Aorta (tissue), 5 donors: ENCODE measurements around the gene CLIP1. TPM values are rescaled to one million over a fixed set of nuclear protein-coding genes. Genes with fewer than 3 reads are reported as not detected.
A peak's percentile ranks its signal among the peaks of the same experiment; 100 is the strongest.

Experiments
- ATAC-seq: fragments of 200-7000 bp; cut with Tn5 transposase; one replicate; pipeline ENCODE4 v1.9.1; 2022; ENCODE audit warnings: moderate library complexity; ENCODE audit not compliant: low FRiP score
- DNase-seq, 2 donors: peaks; one replicate each; pipeline ENCODE4 v3.0.0-alpha.2; 2020
- H3K27ac ChIP-seq, 2 donors: one replicate each; pipeline ENCODE4 v1.5.1; 2013; ENCODE audit warnings: low read length in 2 of 2, mild to moderate bottlenecking in 2 of 2, moderate library complexity in 2 of 2, control low read depth in 1 of 2, inconsistent platforms in 1 of 2, low read depth in 1 of 2
- H3K27me3 ChIP-seq, 2 donors: one replicate each; pipeline ENCODE4 v1.6.1; 2013; ENCODE audit warnings: control low read depth in 1 of 2, low read length in 1 of 2, mild to moderate bottlenecking in 1 of 2, moderate library complexity in 1 of 2; ENCODE audit not compliant: insufficient read depth in 2 of 2, control insufficient read depth in 1 of 2
- H3K36me3 ChIP-seq, 2 donors: one replicate each; pipeline ENCODE4 v1.6.1; 2013; ENCODE audit warnings: control low read depth in 1 of 2, low read length in 1 of 2, mild to moderate bottlenecking in 1 of 2; ENCODE audit not compliant: insufficient read depth in 2 of 2, control insufficient read depth in 1 of 2
- H3K4me1 ChIP-seq, 2 donors: one replicate each; pipeline ENCODE4 v1.6.1; 2013; ENCODE audit warnings: low read length in 2 of 2, control low read depth in 1 of 2, mild to moderate bottlenecking in 1 of 2, moderate library complexity in 1 of 2; ENCODE audit not compliant: insufficient read depth in 2 of 2, control insufficient read depth in 1 of 2
- H3K4me3 ChIP-seq, 2 donors: one replicate each; pipeline ENCODE4 v1.5.1; 2013; ENCODE audit warnings: low read length in 2 of 2, control low read depth in 1 of 2, mild to moderate bottlenecking in 1 of 2
- H3K9me3 ChIP-seq: one replicate; pipeline ENCODE4 v1.6.1; 2013; ENCODE audit warnings: mild to moderate bottlenecking, low read length; ENCODE audit not compliant: control insufficient read depth
- WGBS, 2 donors: extraction: QIAGEN DNeasy Blood & Tissue Kit; methylation state at CpG; one replicate each; pipeline ENCODE4 v1.1.7; 2013; 5-methylcytosine and 5-hydroxymethylcytosine counted together
- intact Hi-C, 2 donors: fragments of 100-400 bp; cut with DNase I; formaldehyde crosslinking; loops; one replicate each; pipeline versions ENCODE4 v1.14.2 to v1.15.0; 2022
- polyA plus RNA-seq, 2 donors: library from polyadenylated mRNA; stranded (reverse); fragments of 200-250 nt; gene quantifications; one replicate each; pipeline ENCODE4 v1.2.3, GENCODE V29; 2013
- total RNA-seq, 2 donors: library from RNA; stranded (reverse); fragmentation: NEBNext Ultra II Directional; extraction: Animal tissue kit (Norgen Biotek cat#: 25700); gene quantifications; one replicate each; pipeline ENCODE4 v1.2.1, GENCODE V29; 2021
- donor health status: healthy with polysubstance abuse.
- donor health status: Bipolar disorder and iron deficiency.
- donor health status: DM: no; HTN: no; CAD: no.
- donor health status: DM: no; HTN: no; CAD: no.
- donor health status: DM: yes; HTN: yes; CAD: no.

CLIP1 gene
- total and polyA plus RNA-seq, 4 donors, result 33.2 to 182 (median 80.9) TPM

- Histone ChIP-seq H3K27me3 (no peaks in the 10 kb centered on the region), H3K36me3 (peaks cover 3 to 8% of the 10 kb centered on the region in 2 donors), H3K27ac (no peak overlapping the region), H3K9me3 (no peaks in the 10 kb centered on the region), H3K4me1 (no peaks in the 10 kb centered on the region), H3K4me3 (no peak overlapping the region)
- WGBS, 2 donors, result 83 to 85% methylated on average over 7 of the region's 7 CpGs
- ATAC-seq (no peak), DNase-seq (no peak)
- intact Hi-C loops, result no loop called here
Observed at GRCh38 chr12:122235741-122236140, 186.7 kb downstream of the CLIP1 start.

- H3K4me3 ChIP-seq, result no peak overlapping the region
- no peaks in the 10 kb centered on the region for H3K4me1 ChIP-seq
- no peaks in the 10 kb centered on the region for H3K9me3 ChIP-seq
- peaks cover 3 to 9% of the 10 kb centered on the region in 2 donors for H3K36me3 ChIP-seq
- no peak for ATAC-seq
- DNase-seq, result no peak
- H3K27ac ChIP-seq, result no peak overlapping the region
- no peaks in the 10 kb centered on the region for H3K27me3 ChIP-seq
- intact Hi-C loops, result no loop called here
- 92 to 93% methylated on average over 10 of the region's 10 CpGs for WGBS, 2 donors
Observed at GRCh38 chr12:122232691-122233090, 189.8 kb downstream of the CLIP1 start.

GRCh38 chr12:122230798-122231197, 191.7 kb downstream of the CLIP1 start:
- Histone ChIP-seq H3K27me3 (no peaks in the 10 kb centered on the region), H3K9me3 (no peaks in the 10 kb centered on the region), H3K36me3 (peaks cover 3 to 9% of the 10 kb centered on the region in 2 donors), H3K4me1 (no peaks in the 10 kb centered on the region), H3K4me3 (no peak overlapping the region), H3K27ac (no peak overlapping the region)
- ATAC-seq, result no peak
- no peak for DNase-seq
- WGBS, 2 donors, result 60 to 71% methylated on average over 6 of the region's 6 CpGs
- intact Hi-C loops, result no loop called here

GRCh38 chr12:122228092-122228491, 194.4 kb downstream of the CLIP1 start:
- Histone ChIP-seq H3K27ac (no peak overlapping the region), H3K4me3 (no peak overlapping the region), H3K27me3 (no peaks in the 10 kb centered on the region), H3K9me3 (no peaks in the 10 kb centered on the region), H3K4me1 (no peaks in the 10 kb centered on the region), H3K36me3 (peaks cover 3 to 9% of the 10 kb centered on the region in 2 donors)
- DNase-seq (no peak), ATAC-seq (no peak)
- intact Hi-C loops, result no loop called here
- WGBS, 2 donors, result 93 to 95% methylated on average over 5 of the region's 5 CpGs

GRCh38 chr12:122227341-122227740, 195.1 kb downstream of the CLIP1 start:
- Histone ChIP-seq H3K4me3 (no peak overlapping the region), H3K36me3 (peaks cover 3 to 9% of the 10 kb centered on the region in 2 donors), H3K27ac (no peak overlapping the region), H3K27me3 (no peaks in the 10 kb centered on the region), H3K9me3 (no peaks in the 10 kb centered on the region), H3K4me1 (no peaks in the 10 kb centered on the region)
- intact Hi-C loops, result no loop called here
- DNase-seq, result no peak
- 92 to 93% methylated on average over 17 of the region's 17 CpGs for WGBS, 2 donors
- no peak for ATAC-seq

GRCh38 chr12:122226366-122227125, 195.9 kb downstream of the CLIP1 start:
- DNase-seq (peak in 1 of 2 donors; percentile 52), ATAC-seq (no peak)
- 4 to 6% methylated on average over 49 to 55 of the region's 55 CpGs for WGBS, 2 donors
- no peaks in the 10 kb centered on the region for H3K9me3 ChIP-seq
- H3K4me1 ChIP-seq, result no peaks in the 10 kb centered on the region
- peaks cover 3 to 7% of the 10 kb centered on the region in 2 donors for H3K36me3 ChIP-seq
- intact Hi-C loops, result loop anchor here in 1 of 2 donors (1.0 kb wide), 1 partner anchor 40 kb away; the partner anchor contains the start of gene VPS33A
- H3K27me3 ChIP-seq, result no peaks in the 10 kb centered on the region
- H3K27ac ChIP-seq, result no peak overlapping the region
- no peak overlapping the region for H3K4me3 ChIP-seq

GRCh38 chr12:122225683-122226365, 196.6 kb downstream of the CLIP1 start, which contains the start of gene DIABLO:
DIABLO (minus strand) TSS chr12:122226052; CDS start chr12:122226014, 38 bp downstream.
- ATAC-seq (peak; percentile 100), DNase-seq (peak; percentile 100)
- 1% methylated on average over 64 to 74 of the region's 74 CpGs for WGBS, 2 donors
- H3K9me3 ChIP-seq, result no peaks in the 10 kb centered on the region
- H3K4me1 ChIP-seq, result no peaks in the 10 kb centered on the region
- H3K27me3 ChIP-seq, result no peaks in the 10 kb centered on the region
- H3K36me3 ChIP-seq, result peaks cover under 1 to 2% of the 10 kb centered on the region in 2 donors
- intact Hi-C loops, result loop anchor here in 1 of 2 donors (1.0 kb wide), 1 partner anchor 40 kb away; the partner anchor contains the start of gene VPS33A
- H3K4me3 ChIP-seq, result peak within 1 kb of the TSS; percentile 15 to 59
- peak within 1 kb of the TSS; percentile 73 to 88 for H3K27ac ChIP-seq
